HG03039 (cell line): Measurements from ENCODE around the gene CD24.
A peak's percentile ranks its signal among the peaks of the same experiment; 100 is the strongest.
"Not testable (repeated sequence)": the region's sequence is repeated elsewhere in the genome, so short reads cannot be mapped to it uniquely, and the experiment has no call there.

Experiments
- ATAC-seq: cut with Tn5 transposase; IDR thresholded peaks from one replicate; pipeline ENCODE4 v1.9.1; 2021; ENCODE audit warnings: mild to moderate bottlenecking, moderate library complexity; ENCODE audit not compliant: unreplicated experiment

Gene CD24, protein sequence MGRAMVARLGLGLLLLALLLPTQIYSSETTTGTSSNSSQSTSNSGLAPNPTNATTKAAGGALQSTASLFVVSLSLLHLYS

DNA sequence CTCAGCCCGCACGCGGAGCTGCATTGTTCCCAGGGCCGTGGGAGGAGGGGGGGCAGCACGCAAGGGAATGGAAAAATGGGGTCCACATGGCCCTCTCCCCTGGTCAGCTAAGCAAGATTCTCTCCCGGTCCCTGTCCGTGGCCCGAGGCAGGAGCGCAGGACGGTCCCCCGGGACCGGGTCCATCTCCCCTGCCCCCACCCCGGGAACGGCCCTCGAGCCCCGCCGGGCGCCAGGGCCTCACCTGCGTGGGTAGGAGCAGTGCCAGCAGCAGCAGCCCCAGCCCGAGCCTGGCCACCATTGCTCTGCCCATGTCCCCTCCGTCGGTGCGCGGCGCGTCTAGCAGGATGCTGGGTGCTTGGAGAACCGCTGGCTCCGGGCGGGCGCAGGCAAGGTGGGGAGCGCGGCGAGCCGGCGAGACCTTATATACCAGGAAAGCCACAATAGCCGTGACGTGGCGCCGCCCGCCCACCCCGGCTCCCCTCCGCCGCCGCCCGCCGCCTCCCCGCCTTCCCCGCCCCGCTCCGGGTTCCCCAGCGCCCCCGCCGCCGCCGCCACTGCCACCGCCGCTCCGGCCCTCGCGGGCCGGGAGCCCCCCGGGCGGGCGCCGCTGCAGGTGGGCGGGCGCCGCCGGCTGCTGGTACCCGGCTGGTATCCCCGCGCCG is at the start of gene CD24:
TSS of gene CD24 (minus strand) at position 394 of the 663 bp plus-strand sequence. CDS start at position 311, 83 bp downstream.
- peak; percentile 17 for ATAC-seq

DNA sequence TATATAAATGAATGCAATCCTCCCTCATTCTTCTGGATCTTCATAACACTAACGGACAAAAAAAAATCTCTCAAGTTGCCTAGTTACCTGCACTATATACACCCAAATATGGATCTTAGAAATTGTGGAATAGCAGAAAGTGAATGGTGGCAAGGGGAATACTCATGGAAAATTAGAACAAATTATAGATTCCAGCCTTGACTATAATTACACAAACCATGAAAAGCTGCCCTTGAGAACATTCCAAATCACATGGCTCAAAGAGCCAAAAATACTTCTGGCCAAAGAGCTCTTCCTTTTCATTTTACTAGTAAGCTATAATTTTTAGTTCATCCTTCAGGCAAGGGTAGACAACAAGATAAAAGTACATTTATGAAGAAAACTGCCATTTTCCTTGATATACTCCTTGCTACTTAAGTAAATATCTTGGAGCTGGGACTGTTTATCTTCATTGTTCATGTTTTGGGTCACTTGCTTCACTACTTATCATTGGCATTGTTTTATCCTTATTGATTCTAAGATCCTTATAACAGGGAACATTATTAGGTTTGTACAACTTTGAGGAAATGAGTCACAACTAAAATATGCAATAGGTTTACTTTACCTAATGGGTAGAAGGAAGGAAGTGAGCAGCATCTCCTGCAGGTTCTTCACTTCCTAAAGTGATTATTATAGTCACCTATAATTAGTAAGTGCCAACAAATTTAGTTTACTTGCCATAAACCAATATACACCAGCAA is 47.1 kb upstream of the CD24 start:
- no peak for ATAC-seq

DNA sequence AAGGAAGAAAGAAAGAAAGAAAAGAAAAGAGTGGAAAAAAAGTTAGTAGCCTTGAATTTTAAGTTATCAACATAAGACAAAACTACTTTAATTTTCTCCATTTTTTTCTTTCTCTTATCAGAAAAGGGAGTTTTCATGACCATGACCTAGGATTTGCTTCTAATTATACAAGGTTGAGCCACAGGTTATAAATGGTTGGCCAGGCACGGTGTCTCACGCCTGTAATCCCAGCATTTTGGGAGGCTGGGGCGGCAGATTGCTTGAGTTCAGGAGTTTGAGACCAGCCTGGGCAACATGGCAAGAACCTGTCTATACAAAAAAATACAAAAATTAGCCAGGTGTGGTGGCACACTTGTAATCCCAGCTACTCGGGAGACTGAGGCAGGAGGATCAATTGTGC is 45.7 kb upstream of the CD24 start:
- ATAC-seq = no peak

DNA sequence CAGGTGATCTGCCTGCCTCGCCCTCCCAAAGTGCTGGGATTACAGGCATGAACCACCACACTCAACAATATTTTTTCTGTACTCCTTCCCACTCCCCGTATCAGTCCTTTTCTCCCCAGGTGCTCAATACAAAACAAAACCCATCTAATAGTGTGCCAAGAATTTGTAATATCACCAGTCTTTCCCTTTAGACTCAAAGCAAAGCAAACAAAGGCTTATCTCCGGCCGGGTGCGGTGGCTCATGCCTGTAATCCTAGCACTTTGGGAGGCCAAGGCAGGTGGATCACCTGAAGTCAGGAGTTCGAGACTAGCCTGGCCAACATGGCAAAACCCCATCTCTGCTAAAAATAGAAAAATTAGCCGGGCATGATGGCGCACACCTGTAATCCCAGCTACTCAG is 45.1 kb upstream of the CD24 start:
- not testable (repeated sequence) for ATAC-seq

DNA sequence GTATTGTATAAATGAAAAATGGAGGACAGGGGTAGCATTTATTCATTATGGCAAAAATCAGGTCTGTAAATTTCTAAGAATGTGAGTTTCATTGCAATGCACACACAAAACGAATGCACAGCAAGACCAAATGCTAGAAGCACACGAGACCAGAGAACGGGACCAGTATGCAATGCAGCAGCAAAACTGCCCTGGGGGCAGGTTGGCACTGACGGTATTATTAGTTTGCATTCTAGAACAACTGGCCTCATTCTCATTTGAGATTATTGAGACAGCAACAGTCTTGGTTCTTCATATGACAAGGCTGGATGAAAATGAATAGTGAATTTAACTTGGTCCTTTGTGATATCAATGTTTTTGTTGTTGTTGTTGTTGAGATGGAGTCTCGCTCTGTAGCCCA is 44.5 kb upstream of the CD24 start:
- ATAC-seq = no peak

DNA sequence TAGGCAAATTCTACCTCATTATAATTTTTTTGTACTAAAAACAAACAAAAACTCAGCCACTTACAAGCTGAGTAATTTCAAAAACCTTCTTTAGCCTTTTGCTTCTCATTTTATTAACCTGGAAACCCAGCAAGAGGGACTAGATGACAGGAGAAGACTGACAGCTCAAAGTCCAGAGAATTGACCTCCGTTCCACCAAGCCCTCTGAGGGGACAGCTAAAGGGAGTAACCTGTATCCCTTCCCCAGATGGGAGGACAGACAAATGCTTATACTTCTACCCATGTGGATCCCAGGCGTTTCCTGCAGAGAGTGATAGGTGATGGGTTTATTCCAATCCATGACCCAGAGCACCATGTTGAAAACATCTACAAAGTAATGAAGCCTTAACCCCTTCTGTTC is 35.0 kb upstream of the CD24 start:
- no peak for ATAC-seq

DNA sequence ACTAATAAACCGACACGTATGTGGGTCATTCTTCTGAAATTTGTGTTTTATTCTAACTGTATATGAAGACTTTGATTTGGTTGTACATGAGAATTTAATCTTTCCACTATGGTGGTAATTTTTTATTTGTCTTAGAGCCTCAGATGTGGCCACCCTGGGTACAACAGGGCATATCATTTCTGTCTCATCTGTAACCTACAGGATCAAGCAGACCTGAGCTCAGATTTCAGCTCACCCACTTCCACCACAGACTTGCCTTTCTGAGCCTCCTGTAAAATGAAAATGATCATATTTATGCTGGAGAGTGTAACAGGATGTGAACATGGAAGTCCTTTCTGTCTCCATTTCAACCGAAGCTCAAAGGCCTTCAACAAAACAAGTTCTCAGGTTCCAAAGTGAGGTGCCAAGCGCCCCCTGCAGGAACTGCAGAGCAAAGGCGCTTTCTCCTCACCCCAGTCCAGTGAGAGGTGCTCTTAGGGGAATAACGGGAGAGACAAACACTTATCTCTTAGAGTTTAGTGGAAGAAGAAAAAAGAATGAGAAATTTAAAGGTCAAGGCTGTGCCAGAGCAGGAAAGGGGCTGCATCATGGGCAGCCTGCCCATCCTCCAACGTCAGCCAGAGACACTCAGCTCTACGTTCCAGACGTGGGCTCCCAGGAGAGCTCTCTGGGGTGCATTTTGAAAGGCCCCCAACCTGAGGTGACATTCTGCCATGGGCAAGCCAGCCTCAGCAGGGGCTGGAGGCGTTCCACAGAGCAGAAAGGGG is 23.0 kb upstream of the CD24 start:
- ATAC-seq = peak; percentile 59

DNA sequence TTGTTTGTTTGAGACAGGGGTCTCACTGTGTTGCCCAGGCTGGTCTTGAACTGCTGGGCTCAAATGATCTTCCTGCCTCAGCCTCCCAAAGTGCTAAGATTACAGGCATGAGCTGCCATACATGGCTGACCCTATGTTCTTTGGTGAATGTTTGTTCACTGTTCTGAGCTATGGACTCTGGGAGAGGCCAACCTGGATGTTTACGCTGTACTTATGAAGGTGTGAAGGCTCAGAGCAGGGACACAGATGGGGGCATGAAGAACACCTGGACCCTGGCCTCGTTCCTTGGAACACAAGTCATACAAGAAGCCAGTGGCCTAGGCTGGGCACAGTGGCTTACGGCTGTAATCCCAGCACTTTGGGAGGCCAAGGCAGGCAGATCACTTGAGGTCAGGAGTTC is 21.1 kb upstream of the CD24 start:
- no peak for ATAC-seq

DNA sequence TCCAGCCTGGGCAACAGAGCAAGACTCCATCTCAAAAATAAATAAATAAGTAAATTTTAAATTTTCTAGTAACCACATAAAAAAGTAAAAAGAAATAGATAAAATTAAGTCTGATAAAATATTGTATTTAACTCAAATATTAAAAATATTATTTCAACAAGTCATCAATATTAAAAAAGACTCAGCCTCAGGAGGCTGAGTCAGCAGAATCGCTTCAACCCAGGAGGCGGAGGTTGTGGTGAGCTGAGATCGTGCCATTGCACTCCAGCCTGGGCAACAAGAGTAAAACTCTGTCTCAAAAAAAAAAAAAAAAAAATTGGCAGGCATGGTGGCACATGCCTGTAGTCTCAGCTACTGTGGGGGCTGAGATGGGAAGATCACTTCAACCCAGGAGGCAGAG is 15.2 kb upstream of the CD24 start:
- not testable (repeated sequence) for ATAC-seq

DNA sequence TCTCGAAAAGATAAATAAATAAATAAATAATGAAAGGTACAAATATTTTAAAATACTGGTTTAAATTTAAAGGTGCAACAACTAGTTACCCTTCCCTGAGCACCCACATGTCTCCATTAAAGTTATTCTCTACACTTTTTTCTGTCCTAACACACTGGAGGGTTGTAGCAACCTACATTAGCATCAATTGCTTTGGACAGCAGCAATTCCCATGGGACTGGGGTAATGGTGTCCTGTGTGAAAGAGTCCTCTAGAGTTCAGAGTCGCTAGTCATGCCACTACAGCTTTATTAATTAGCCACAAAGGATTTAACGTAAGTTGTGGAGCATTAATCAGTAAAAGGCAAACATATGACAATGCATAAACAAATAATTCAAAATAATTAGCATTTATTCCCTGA is 14.1 kb upstream of the CD24 start:
- ATAC-seq = no peak

DNA sequence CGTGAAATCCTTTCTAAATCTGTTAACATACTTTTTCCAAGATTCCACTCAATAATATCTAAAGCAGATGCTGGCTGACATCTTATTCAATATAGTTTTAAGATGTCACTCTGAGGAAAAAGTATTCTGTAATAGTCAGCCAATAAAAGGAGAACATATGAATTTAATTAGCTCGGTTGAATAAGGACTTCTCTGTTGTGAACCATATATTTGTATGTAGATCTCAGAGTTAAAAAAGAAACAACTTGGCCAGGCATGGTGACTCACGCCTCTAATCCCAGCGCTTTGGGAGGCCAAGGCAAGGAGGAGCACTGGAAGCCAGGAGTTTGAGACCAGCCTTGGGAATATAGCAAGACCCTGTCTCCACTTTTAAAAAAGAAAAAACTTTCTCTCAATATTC is 7.4 kb upstream of the CD24 start:
- no peak for ATAC-seq

DNA sequence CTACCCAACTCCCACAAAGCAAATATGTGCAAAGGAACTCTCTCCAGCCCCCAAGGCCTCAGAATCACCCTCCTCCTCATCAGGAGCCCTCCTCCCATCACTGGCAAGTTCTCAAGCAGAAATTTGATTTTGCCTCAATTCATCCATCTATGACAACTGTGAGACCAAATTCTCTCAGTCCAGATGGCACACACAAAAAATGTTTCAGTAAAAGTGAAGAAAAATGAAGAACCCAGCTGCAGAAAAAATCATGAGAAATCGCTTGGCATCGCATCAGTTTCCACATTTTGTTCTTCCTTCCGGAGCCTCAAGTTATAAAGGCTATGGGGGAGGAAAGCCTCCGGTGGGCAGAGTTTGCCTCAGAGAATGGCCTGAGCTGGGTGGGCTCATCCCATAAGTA is 6.4 kb upstream of the CD24 start:
- no peak for ATAC-seq

DNA sequence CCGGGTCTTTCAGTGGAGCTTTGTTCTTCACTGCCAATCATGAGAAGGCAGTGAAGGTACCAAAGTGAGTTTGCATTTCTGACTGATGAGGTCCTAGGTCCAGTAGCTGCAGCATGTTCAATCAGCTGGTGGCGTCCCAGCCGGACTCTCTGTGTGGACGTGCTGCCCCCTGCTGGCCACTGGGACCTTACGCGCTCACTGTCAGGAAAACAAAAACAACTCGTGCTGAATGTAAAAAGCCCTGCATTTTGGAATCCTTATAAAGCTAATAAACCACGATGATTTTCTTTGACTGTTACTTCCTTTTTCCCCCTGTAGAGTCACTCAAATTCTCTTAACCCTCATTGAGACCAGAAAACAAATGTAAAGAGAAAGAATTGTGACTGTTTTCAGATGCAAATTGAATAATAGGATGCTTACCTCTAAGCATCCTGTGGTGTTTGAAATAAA is 4.9 kb upstream of the CD24 start:
- peak; percentile 55 for ATAC-seq

DNA sequence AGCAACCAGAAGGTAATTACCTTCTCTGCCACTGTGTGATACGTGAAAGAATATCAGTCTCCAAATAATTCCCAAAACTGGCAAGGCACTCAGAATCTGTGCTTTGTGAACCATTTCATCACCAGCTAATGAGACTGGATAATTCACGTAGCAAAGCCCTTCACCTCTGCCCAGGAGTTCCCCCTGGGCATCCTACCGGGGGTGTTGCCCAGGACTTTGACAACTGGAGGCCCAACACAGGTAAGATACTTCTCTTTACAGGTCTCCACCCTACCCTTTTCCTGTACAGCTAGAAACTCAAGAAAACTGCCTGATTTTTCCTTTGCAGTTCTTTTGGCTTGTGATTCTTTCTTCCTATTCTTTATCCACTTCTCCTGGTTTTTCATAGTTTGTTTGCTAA is 2.7 kb upstream of the CD24 start:
- no peak for ATAC-seq

DNA sequence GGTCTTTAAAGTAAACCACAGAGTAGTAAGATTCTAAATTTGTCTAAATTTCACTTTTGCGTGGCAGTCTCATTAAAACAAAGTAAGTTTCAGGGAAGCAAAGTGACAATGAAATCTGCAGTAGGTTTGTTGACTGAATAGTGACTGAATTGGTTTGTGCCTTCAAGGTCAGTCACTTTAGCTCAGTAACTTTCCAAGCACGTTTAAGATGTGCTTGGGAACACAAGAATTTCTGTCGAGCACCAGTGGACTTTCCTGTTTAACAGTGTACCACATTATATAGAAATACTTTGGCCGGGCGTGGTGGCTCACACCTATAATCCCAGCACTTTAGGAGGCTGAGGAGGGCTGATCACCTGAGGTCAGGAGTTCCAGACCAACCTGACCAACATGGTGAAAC is 1.7 kb upstream of the CD24 start:
- ATAC-seq = no peak

DNA sequence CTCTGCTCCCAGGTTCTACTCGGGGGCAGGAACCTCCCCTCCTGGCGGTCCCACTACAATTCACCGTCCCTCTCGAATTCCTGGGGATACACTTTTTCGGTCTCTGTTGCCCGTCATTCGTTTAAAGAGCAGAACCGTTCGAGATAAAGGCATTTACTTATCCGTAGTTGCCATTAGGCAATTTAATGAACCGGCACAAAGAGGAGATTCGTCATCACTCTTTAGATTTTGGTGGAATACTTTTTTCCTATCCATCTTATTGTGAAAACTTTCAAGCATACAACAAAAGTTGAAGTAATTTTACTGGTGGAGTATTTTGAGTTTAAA is 1.2 kb upstream of the CD24 start:
- ATAC-seq = no peak

DNA sequence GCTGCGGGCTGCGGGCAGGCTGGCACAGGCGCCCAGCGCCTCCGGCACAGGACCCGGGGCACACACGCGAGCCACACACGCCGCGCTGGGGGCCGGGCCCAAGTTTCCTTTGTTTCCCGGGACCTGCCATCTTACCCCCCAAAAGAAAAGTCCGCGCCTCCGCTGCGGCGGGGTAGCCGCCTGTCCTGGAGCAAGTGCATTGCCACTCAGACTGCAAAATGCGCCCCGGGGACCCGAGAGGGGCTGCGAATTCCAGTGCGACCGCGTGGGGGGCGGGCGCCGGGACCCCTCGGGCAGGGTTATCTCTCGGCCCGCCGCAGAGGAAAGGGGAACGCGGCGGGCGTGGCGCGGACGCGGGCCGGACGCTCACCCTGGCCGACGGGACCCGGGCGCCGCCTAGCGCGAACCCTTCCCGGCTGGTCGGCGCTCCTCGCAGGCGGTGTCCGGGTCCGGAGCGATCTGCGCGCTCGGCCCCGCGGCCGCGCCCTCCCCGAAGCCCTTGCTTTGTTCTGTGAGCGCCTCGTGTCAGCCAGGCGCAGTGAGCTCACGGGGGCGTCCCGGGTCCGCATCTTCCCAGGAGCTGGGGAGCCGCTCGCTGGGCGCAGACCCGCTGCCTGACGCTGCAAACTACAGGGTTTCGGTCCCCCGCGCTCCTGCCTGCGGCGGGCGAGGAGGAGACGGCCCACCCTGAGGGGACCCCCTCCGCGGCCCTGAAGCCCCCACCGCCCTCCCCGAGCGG is 639 bp upstream of the CD24 start:
- ATAC-seq = peak; percentile 57

DNA sequence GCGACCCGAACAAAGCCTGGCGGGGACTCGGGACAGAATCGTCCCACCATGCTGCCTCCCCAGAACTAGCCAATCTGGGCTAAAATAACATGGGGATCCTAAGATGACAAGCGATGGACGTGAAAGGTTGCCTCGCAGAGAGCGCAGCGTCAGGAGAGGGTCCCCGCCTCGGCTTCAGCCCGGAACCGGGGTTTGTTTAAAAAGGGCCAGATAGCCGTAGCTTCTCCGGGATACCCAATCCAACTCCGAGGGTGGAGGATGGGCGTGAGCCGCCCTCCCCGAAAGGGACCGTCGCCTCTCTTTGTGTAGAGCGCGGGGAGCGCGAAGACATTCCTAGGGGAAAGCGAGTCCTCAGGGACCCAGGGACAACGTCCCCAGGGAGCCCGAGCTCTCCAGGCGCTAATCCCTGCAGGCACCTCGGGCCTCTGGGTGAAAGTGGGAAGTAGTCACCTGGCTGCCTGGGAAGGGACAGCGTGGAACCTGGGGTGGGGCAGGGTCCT is 643 bp downstream of the CD24 start:
- no peak for ATAC-seq

DNA sequence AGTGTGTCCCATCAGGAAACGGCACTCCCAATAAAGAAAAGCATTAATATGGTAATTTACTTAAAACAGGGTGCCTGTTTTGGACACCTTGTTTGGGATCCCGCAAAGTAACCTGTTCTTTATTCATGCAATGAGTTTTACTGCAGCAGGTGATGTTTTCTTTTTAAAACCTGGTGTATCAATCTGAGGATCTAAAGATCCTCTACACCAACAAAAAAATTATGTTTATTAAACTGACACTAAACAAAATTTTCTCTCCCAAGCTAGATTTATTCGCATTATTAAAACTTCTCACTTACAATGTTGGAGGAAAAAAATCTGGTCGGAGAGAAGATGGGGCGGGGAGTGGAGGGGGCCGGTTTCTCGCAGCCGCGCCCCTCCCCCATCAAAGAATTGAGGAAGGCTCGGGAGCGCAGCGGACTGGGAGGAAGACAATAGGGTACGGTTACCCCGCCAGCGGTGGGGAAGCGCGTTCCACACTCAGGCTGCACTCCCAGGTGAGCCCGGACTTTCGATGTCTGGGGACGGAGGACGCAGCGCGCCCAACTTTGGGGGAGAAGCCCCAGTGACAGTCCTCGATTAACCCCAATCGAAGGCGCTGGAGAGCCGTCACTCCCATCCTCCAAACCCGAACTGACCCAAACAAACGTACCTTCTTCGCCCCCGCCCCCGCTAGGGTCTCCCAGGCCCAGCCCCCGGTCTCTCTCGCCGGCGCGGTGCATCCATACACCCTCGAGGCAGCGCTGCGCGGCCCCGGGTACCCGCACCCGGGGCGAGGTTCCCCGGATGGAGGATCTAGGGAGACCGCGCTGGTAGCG is 1.3 kb downstream of the CD24 start:
- ATAC-seq = no peak

DNA sequence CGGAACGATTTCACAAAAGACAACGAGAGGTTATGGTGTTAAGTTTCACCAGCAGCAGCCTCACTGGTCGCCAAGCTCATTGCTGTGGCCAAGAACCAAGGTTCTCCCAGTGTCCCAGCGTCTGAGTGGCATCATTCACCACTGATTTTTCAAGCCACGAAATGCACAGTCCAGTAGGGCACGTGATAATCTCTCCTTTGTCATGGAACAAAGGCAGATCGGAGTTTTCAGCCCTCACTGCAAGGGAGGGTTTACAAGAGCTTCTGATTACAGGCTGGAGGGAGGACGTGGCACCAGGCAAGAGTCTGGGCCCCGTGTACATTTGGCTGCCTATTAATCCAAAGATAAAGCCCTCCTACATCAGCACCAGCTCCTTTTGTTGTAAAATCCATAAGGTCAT is 2.0 kb downstream of the CD24 start:
- ATAC-seq = no peak
